Ovary (tissue), 3 donors: Measurements from ENCODE around the gene FARS2.

Experiments used
- EP300 ChIP-seq: sonication (generic); formaldehyde crosslinking; IDR thresholded peaks from one replicate; pipeline ENCODE4 v1.6.1; 2017; ENCODE audit warnings: antibody characterized with exemption
- POLR2A ChIP-seq: fragments of 450-650 bp; IDR thresholded peaks from one replicate; pipeline ENCODE4 v1.6.1; 2017; ENCODE audit warnings: antibody characterized with exemption, mild to moderate bottlenecking, moderate library complexity
- TF ChIP-seq, protein P1 (sequence below), 3 donors: fragments of 450-650 bp in 2 of 3; fragments of 200-600 bp in 1 of 3; IDR thresholded peaks; one replicate each; pipeline versions ENCODE4 v1.5.1 to v1.8.0; 2016 to 2022; ENCODE audit warnings: antibody characterized with exemption in 3 of 3, mild to moderate bottlenecking in 1 of 3
- donor health status: DM: no; HTN: no; CAD: no.

DNA sequence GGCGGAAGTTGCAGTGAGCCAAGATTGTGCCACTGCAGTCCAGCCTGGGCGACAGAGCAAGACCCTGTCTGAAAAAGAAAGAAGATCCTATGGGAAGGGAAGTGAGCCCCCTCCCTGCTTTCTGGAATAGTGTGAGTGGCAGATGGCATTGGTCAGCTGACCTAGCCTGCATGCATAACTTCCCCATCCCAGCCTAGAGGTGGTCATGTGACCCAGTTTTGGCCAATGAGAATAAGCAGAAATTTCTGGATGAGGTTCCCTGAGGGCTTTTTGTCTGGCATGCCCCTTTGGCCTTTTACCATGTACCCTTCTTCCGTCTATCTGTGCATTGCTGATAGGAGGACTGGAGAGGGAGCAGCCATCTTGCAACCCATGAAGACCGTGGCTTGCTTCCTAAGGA is 476.1 kb downstream of the FARS2 start:
- TF ChIP-seq, protein P1, sequence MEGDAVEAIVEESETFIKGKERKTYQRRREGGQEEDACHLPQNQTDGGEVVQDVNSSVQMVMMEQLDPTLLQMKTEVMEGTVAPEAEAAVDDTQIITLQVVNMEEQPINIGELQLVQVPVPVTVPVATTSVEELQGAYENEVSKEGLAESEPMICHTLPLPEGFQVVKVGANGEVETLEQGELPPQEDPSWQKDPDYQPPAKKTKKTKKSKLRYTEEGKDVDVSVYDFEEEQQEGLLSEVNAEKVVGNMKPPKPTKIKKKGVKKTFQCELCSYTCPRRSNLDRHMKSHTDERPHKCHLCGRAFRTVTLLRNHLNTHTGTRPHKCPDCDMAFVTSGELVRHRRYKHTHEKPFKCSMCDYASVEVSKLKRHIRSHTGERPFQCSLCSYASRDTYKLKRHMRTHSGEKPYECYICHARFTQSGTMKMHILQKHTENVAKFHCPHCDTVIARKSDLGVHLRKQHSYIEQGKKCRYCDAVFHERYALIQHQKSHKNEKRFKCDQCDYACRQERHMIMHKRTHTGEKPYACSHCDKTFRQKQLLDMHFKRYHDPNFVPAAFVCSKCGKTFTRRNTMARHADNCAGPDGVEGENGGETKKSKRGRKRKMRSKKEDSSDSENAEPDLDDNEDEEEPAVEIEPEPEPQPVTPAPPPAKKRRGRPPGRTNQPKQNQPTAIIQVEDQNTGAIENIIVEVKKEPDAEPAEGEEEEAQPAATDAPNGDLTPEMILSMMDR (IDR thresholded peaks at IDR 0.05), result no peak
- TF ChIP-seq POLR2A (no peak), EP300 (no peak)
